Measurements from ENCODE around the gene GPR52.

GRCh38 chr1:174479281-174479680 is 31.5 kb downstream of the GPR52 start:
- TF ChIP-seq CTCF (IDR thresholded peaks at IDR 0.05) (no peak), POLR2A (IDR thresholded peaks at IDR 0.05) (no peak)

Measured in testis (tissue), 2 donors.